ENCODE results near the gene ADGRV1.
"Not testable (repeated sequence)": the region's sequence is repeated elsewhere in the genome, so short reads cannot be mapped to it uniquely, and the experiment has no call there.

The ADGRV1 gene

GRCh38 chr5:90921418-90921973, 362.9 kb downstream of the ADGRV1 start:
- DNase-seq = no peak

- not testable (repeated sequence) for DNase-seq
These were observed 365.6 kb downstream of the ADGRV1 start for GRCh38 chr5:90924222-90924621.

GRCh38 chr5:90929013-90929839, 370.6 kb downstream of the ADGRV1 start:
- DNase-seq = not testable (repeated sequence)

GRCh38 chr5:90930062-90930461, 371.5 kb downstream of the ADGRV1 start:
- DNase-seq = no peak

GRCh38 chr5:90930756-90931431, 372.3 kb downstream of the ADGRV1 start:
- DNase-seq = no peak

GRCh38 chr5:90932052-90932699, 373.6 kb downstream of the ADGRV1 start:
- DNase-seq = peak; percentile 45

DNA sequence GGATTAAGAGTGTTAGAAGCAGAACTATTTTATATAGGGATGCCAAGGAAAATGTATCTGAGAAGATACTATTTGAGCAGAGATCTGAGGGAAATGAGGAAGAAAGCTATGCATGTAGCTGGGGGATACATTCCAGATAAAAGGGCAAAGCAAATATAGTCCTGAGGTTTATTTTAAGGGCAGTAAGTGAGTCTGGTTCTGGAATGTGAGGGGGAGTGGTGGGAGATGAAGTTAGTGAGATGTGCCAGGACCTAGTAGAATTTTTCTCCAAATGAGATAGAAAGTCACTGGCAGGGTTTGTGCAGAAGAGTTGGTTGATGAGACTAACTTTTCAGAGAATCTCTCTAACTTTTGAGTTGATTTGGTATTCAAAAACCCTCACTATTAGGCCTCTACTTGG, 374.7 kb downstream of the ADGRV1 start:
- DNase-seq = no peak

- no peak for DNase-seq
These were observed 375.6 kb downstream of the ADGRV1 start for GRCh38 chr5:90934091-90934719.

GRCh38 chr5:90934738-90935137, 376.1 kb downstream of the ADGRV1 start:
- no peak for DNase-seq

GRCh38 chr5:90939211-90939610, 380.6 kb downstream of the ADGRV1 start:
- DNase-seq = no peak

- DNase-seq = peak; percentile 39
These were observed 381.8 kb downstream of the ADGRV1 start for GRCh38 chr5:90940227-90940995.

- no peak for DNase-seq
These were observed 382.6 kb downstream of the ADGRV1 start for GRCh38 chr5:90941002-90941720.

- no peak for DNase-seq
These were observed 385.5 kb downstream of the ADGRV1 start for GRCh38 chr5:90944116-90944515.

GRCh38 chr5:90947667-90948066, 389.1 kb downstream of the ADGRV1 start:
- no peak for DNase-seq

GRCh38 chr5:90948969-90949368, 390.4 kb downstream of the ADGRV1 start:
- no peak for DNase-seq

- DNase-seq = no peak
These were observed 391.1 kb downstream of the ADGRV1 start for GRCh38 chr5:90949469-90950358.

DNA sequence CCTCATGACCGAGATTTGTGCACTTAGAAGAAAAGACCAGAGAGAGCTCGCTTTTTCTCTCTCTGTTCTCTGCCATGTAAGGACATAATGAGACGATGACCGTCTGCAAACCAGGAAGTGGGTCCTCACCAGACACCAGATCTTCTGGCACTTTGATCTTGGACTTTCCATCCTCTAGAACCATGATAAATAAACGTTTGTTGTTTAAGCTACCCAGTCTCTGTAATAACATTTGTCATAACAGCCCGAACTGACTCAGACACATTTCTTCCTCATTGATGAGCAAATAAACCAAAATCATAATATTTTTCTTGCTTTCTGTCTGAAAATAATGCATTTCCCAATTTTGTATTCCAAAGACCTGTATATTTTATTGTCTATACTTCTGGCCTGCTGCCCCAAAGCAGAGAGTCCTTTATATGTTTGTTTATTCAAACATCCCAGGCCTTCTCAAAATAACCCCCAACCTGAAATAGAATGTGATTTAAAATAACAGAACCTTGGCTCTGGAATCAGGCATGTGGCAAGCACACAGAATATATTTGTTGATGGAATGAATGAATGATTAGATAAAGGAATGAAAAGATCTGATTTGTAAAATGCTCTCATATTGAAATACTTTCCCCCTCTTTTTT, 396.5 kb downstream of the ADGRV1 start:
- DNase-seq = no peak

DNA sequence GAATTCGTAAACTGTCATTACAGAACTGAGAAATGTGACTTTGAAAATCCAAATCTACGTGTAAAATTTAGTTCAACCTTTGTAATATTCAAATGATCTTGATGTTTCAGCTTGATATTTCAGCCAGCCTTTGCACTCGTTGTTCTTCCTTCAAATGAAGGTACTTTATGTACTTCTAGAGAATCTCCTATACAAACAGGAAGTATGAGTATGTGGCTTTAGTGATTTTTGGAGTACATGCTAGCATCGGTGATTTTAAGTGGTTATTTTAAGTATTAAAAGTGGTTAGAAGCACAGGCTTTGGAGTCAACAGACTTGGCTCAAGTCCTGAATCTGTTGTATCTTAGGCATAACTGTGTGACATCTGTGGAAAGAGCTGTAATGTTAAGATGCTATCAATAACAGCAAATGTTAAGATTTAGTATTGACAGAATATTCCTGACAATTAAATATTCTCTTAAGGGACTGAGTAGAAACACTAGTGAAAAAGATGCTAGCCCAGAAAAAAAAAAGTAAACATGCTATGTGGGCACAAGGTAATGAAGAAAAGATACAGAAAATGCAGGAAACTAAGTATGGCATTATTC, 398.0 kb downstream of the ADGRV1 start:
- DNase-seq = no peak

DNA sequence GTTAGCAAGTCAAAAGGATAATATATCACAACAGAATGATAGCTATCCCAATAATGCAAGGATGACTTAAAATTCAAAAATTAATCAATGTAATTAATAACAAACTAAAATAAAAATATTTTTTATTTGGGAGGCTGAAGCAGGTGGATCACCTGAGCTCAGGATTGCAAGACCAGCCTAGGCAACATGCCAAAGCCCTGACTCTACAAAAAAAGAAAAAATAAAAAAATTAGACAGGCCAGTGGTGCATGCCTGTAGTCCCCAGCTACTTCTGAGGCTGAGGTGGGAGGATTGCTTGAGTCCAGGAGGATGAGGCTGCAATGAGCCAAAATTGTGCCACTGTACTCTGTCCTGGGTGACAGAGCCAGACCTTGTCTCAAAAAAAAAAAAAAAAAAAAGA, 399.3 kb downstream of the ADGRV1 start:
- no peak for DNase-seq

- no peak for DNase-seq
These were observed 400.7 kb downstream of the ADGRV1 start for GRCh38 chr5:90959262-90959661.
